Esophagus muscularis mucosa (tissue), 4 donors: ENCODE data around the gene ASMT. TPM values are rescaled to one million over a fixed set of nuclear protein-coding genes. Genes with fewer than 3 reads are reported as not detected.

Experiments used
- DNase-seq: peaks from one replicate; pipeline ENCODE4 v3.0.0-alpha.2; 2017; ENCODE audit errors: extremely low spot score
- H3K27ac ChIP-seq, 4 donors: fragments of 200-600 bp; sonication (generic); replicated peaks in 1 of 4; 1 replicate in 3 of 4; 2 replicates in 1 of 4; pipeline ENCODE4 v1.5.1; 2016 to 2019; ENCODE audit warnings: mild to moderate bottlenecking in 1 of 4
- H3K27me3 ChIP-seq, 4 donors: fragments of 200-600 bp; sonication (generic); one replicate each; pipeline versions ENCODE4 v1.5.1 to v1.6.0; 2016 to 2019
- H3K36me3 ChIP-seq, 4 donors: fragments of 200-600 bp; sonication (generic); one replicate each; pipeline ENCODE4 v1.5.1; 2016 to 2019
- H3K4me1 ChIP-seq, 4 donors: fragments of 200-600 bp; sonication (generic); one replicate each; pipeline ENCODE4 v1.5.1; 2016 to 2019
- H3K4me3 ChIP-seq, 4 donors: fragments of 200-600 bp; sonication (generic); 1 replicate in 2 of 4; 2 replicates in 2 of 4; pipeline ENCODE4 v1.5.1; 2016 to 2019; ENCODE audit warnings: mild to moderate bottlenecking in 4 of 4, moderate library complexity in 1 of 4
- H3K9me3 ChIP-seq, 4 donors: fragments of 200-600 bp; sonication (generic); 1 replicate in 3 of 4; 2 replicates in 1 of 4; pipeline ENCODE4 v1.5.1; 2016 to 2019
- CTCF ChIP-seq, 3 experiments: fragments of 200-600 bp in 2 of 3; fragments of 450-650 bp in 1 of 3; sonication (generic) in 2 of 3; IDR thresholded peaks; one replicate each; pipeline ENCODE4 v1.5.1; 2017 to 2019; ENCODE audit warnings: antibody characterized with exemption in 3 of 3, mild to moderate bottlenecking in 2 of 3, moderate library complexity in 1 of 3
- EP300 ChIP-seq: sonication (generic); formaldehyde crosslinking; IDR thresholded peaks from one replicate; pipeline ENCODE4 v1.6.1; 2017; ENCODE audit warnings: antibody characterized with exemption
- POLR2A ChIP-seq: fragments of 450-650 bp; IDR thresholded peaks from one replicate; pipeline ENCODE4 v1.6.1; 2017; ENCODE audit warnings: antibody characterized with exemption, moderate library complexity, mild to moderate bottlenecking, low read depth
- POLR2AphosphoS5 ChIP-seq, 2 donors: sonication (generic); formaldehyde crosslinking; IDR thresholded peaks; one replicate each; pipeline ENCODE4 v1.6.1; 2017; ENCODE audit warnings: antibody characterized with exemption in 2 of 2
- WGBS: methylation state at CpG from one replicate; pipeline ENCODE4 v1.1.5; 2018; 5-methylcytosine and 5-hydroxymethylcytosine counted together
- intact Hi-C: fragments of 100-400 bp; cut with DNase I; formaldehyde crosslinking; loops from one replicate; pipeline ENCODE4 v1.15.1; 2023
- total RNA-seq, 4 donors: library from RNA; depleted of rRNA; stranded (reverse); fragments of >200 nt; gene quantifications; one replicate each; pipeline versions ENCODE4 v1.1.0 to v1.2.1, GENCODE V29; 2016

Gene ASMT
- total RNA-seq, 4 donors from 2014 or later = 0.32 TPM; not detected in 3

GRCh38 chrX:1597345-1598020 is 17.4 kb upstream of the ASMT start:
- DNase-seq = no peak
- Histone ChIP-seq H3K36me3 (peaks cover 74 to 91% (median 90%) of the 10 kb centered on the region in 4 donors), H3K9me3 (no peaks in the 10 kb centered on the region), H3K4me1 (peaks cover 13 to 32% (median 24%) of the 10 kb centered on the region in 4 donors), H3K27me3 (no peaks in the 10 kb centered on the region), H3K4me3 (no peak overlapping the region), H3K27ac (no peak overlapping the region)
- TF ChIP-seq CTCF (IDR thresholded peaks at IDR 0.05) (no peak), EP300 (no peak), POLR2A (no peak), POLR2AphosphoS5 (IDR thresholded peaks at IDR 0.05) (no peak)
- intact Hi-C loops = loop anchor here (10.0 kb wide), 1 partner anchor 897 kb away; no protein-coding TSS in a partner anchor
- no CpG with 5 or more reads among the region's 25 CpGs for WGBS

GRCh38 chrX:1598021-1598875 is 16.6 kb upstream of the ASMT start:
- Histone ChIP-seq H3K4me3 (no peak overlapping the region), H3K27ac (no peak overlapping the region), H3K4me1 (peaks cover 5 to 24% (median 17%) of the 10 kb centered on the region in 4 donors), H3K9me3 (no peaks in the 10 kb centered on the region), H3K36me3 (peaks cover 82 to 99% (median 97%) of the 10 kb centered on the region in 4 donors), H3K27me3 (no peaks in the 10 kb centered on the region)
- intact Hi-C loops = loop anchor here (10.0 kb wide), 1 partner anchor 897 kb away; no protein-coding TSS in a partner anchor
- 89% methylated on average over 42 of the region's 50 CpGs for WGBS
- TF ChIP-seq CTCF (IDR thresholded peaks at IDR 0.05) (no peak), POLR2A (no peak), POLR2AphosphoS5 (IDR thresholded peaks at IDR 0.05) (no peak), EP300 (no peak)
- no peak for DNase-seq

DNA sequence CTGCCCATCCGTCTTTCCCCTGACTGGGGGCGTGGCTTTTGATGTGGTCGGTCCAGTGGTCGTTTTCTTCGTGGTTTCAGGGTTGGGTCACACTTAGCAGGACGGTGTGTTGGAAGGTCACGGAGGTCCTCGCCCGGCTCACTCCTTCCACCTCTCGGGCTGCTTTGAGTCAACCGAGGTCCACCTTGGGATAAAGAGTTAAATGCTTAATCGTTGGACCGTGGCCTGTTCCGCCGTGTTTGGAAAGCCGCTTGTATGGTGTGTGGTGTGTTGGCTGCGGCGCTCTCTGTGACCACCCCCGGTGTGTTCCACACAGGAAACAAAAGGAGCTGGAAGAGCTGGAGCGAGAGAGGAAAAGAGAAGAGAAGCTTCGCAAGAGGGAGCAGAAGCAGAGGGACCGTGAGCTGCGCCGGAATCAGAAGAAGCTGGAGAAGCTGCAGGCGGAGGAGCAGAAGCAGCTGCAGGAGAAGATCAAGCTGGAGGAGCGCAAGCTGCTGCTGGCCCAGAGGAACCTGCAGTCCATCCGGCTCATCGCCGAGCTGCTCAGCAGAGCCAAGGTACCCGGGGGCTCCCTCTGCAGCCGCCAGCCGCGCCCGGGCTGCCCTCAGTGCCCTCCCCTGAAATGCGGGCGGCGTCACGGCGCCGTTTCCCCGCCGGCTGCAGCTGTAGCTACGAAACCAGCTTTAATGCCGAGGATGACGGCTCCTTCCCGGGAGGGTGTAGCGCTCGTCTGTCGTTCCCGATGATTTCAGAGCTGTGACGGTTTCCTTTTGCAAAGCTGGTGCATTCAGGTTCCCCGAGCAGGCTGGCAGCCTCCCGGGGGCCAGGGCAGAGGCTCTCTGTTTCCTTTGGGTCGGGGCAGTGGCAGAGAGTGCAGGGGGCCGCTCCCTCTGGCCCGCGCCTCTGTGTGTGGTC is 15.7 kb upstream of the ASMT start:
- H3K27ac ChIP-seq = no peak overlapping the region
- H3K4me3 ChIP-seq = no peak overlapping the region
- no peak for TF ChIP-seq CTCF (IDR thresholded peaks at IDR 0.05)
- no peak for TF ChIP-seq POLR2A
- no peak for TF ChIP-seq EP300
- no peak for TF ChIP-seq POLR2AphosphoS5 (IDR thresholded peaks at IDR 0.05)
- intact Hi-C loops = loop anchor here (10.0 kb wide), 1 partner anchor 896 kb away; no protein-coding TSS in a partner anchor
- DNase-seq = no peak
- no peaks in the 10 kb centered on the region for H3K9me3 ChIP-seq
- no peaks in the 10 kb centered on the region for H3K27me3 ChIP-seq
- H3K36me3 ChIP-seq = peaks cover 79 to 99% (median 96%) of the 10 kb centered on the region in 4 donors
- WGBS = 88% methylated on average over 51 of the region's 57 CpGs
- peaks cover 0 to 15% (median 8%) of the 10 kb centered on the region in 4 donors for H3K4me1 ChIP-seq

GRCh38 chrX:1599791-1600405 is 15.0 kb upstream of the ASMT start:
- DNase-seq = no peak

More at GRCh38 chrX:1599791-1600405, 15.0 kb upstream of the ASMT start:
- intact Hi-C loops = loop anchor here (10.0 kb wide), 1 partner anchor 895 kb away; no protein-coding TSS in a partner anchor
- Histone ChIP-seq H3K4me3 (no peak overlapping the region), H3K27ac (no peak overlapping the region), H3K4me1 (peaks cover 0 to 8% (median 4%) of the 10 kb centered on the region in 4 donors), H3K9me3 (no peaks in the 10 kb centered on the region), H3K27me3 (no peaks in the 10 kb centered on the region), H3K36me3 (peaks cover 76 to 93% (median 91%) of the 10 kb centered on the region in 4 donors)
- WGBS = 93% methylated on average over 27 of the region's 36 CpGs
- TF ChIP-seq EP300 (no peak), POLR2A (no peak), POLR2AphosphoS5 (IDR thresholded peaks at IDR 0.05) (no peak), CTCF (IDR thresholded peaks at IDR 0.05) (no peak)
